Measurements from ENCODE around the gene CIC.
"Not testable (repeated sequence)": the region's sequence is repeated elsewhere in the genome, so short reads cannot be mapped to it uniquely, and the experiment has no call there.

CIC gene

GRCh38 chr19:42255766-42256745 is 13.0 kb upstream of the CIC start:
- peak in 1 of 2 experiments; percentile 68 for DNase-seq

- DNase-seq, result not testable (repeated sequence)
Measured at GRCh38 chr19:42257842-42258241, 11.2 kb upstream of the CIC start.

- no peak for DNase-seq
Measured at GRCh38 chr19:42261763-42262162, 7.3 kb upstream of the CIC start.

GRCh38 chr19:42266105-42266504 is 2.9 kb upstream of the CIC start:
- not testable (repeated sequence) for DNase-seq

- DNase-seq, result not testable (repeated sequence)
Measured at GRCh38 chr19:42266928-42267603, 2.0 kb upstream of the CIC start.

GRCh38 chr19:42267644-42268141 is 1.4 kb upstream of the CIC start:
- peak in 1 of 2 experiments; percentile 54 for DNase-seq

GRCh38 chr19:42268142-42268703 is 829 bp upstream of the CIC start:
- peak; percentile 99 to 100 for DNase-seq

- no peak for DNase-seq
Measured at GRCh38 chr19:42269478-42270345, 660 bp downstream of the CIC start.

GRCh38 chr19:42270346-42271044 is 1.4 kb downstream of the CIC start:
- peak in 1 of 2 experiments; percentile 61 for DNase-seq

- DNase-seq, result no peak
Measured at GRCh38 chr19:42271045-42271419, 2.0 kb downstream of the CIC start.

- no peak for DNase-seq
Measured at GRCh38 chr19:42271861-42272534, 2.9 kb downstream of the CIC start.

GRCh38 chr19:42272535-42272897 is 3.5 kb downstream of the CIC start:
- no peak for DNase-seq

GRCh38 chr19:42272989-42273406 is 3.9 kb downstream of the CIC start:
- DNase-seq, result no peak

GRCh38 chr19:42273407-42274064 is 4.5 kb downstream of the CIC start:
- no peak for DNase-seq

- no peak for DNase-seq
Measured at GRCh38 chr19:42274065-42274682, 5.1 kb downstream of the CIC start.

- DNase-seq, result no peak
Measured at GRCh38 chr19:42275103-42275502, 6.1 kb downstream of the CIC start.

GRCh38 chr19:42275517-42275916 is 6.5 kb downstream of the CIC start:
- no peak for DNase-seq

GRCh38 chr19:42276284-42276683 is 7.2 kb downstream of the CIC start:
- no peak for DNase-seq

GRCh38 chr19:42276821-42277220 is 7.8 kb downstream of the CIC start:
- DNase-seq, result no peak

GRCh38 chr19:42277821-42278451 is 8.9 kb downstream of the CIC start:
- DNase-seq, result no peak

Data from NCI-H526 (cell line).